Smooth muscle cell of the brain vasculature (primary cell): Measurements from ENCODE around the gene CENPB.
"Not testable (repeated sequence)": the region's sequence is repeated elsewhere in the genome, so short reads cannot be mapped to it uniquely, and the experiment has no call there.

ENCODE experiments used
- DNase-seq: peaks from one replicate; pipeline ENCODE4 v3.0.0-alpha.2; 2012; ENCODE audit warnings: low read depth, low spot score

The CENPB gene, protein sequence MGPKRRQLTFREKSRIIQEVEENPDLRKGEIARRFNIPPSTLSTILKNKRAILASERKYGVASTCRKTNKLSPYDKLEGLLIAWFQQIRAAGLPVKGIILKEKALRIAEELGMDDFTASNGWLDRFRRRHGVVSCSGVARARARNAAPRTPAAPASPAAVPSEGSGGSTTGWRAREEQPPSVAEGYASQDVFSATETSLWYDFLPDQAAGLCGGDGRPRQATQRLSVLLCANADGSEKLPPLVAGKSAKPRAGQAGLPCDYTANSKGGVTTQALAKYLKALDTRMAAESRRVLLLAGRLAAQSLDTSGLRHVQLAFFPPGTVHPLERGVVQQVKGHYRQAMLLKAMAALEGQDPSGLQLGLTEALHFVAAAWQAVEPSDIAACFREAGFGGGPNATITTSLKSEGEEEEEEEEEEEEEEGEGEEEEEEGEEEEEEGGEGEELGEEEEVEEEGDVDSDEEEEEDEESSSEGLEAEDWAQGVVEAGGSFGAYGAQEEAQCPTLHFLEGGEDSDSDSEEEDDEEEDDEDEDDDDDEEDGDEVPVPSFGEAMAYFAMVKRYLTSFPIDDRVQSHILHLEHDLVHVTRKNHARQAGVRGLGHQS

DNA sequence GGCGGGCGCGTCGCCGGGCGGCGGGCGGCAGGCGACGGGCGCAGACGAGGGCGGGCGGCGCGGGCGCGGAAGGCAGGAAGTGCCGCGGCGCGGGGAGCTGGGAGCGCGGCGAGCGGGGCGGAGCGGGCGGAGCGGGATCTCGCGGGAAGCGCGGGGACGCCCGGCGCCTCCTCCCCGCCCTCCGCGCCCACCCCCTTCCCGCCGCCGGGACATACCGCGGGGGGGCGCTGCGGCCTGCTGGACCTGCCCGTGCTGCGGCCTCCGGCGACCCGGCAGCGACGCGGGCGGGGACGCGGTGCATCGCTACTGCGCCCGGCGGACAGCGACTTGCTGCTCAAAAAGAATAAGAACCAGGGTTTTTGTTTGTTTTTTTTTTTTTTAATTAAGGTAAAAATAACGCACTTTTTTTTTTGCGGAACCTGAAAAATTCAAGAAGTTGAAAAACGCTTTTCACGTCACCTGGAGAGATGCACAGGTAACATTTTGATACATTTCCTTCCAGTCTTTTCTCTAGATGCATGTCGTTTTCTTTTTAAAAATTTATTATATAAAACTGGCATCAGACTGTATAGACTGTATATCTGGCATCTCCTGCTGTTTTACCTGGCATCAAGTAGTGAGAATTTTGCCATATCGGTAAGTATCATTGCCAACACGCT lies at the start of gene CENPB:
Gene CENPB, minus strand, starts transcription at position 76 of the 659 bp plus-strand sequence. CDS start 257 bp downstream, outside the sequence.
- no peak for DNase-seq

DNA sequence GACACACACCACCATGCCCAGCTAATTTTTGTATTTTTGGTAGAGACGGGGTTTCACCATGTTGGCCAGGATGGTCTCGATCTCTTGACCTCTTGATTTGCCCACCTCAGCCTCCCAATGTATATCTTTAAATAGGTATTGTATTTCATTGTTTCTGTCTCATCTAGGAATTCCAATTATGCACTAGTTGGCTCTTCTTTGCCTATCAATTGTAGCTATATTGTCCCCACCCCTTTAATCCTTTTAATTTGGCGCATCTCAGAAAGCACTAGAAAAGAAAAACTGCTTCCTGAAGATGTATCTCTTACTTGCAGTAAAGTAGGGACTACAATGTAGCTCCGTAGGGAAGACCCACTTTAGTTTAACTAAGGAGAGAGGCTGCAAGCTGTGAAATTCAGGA lies 49.6 kb upstream of the CENPB start:
- no peak for DNase-seq

DNA sequence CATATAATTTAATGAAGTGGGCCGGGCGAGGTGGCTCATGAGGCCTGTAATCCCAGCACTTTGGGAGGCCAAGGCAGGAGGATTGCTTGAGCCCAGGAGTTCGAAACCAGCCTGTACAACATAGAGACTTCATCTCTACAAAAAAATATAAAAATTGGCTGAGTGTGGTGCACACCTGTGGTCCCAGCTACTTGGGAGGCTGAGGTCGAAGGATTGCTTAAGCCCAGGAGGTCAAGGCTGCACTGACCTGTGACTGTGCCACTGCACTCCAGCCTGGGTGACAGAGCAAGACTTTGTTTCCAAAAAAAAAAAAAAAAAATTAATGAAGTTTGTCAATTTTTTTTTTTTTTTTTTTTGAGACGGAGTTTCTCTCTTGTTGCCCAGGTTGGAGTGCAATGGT lies 43.4 kb upstream of the CENPB start:
- not testable (repeated sequence) for DNase-seq

DNA sequence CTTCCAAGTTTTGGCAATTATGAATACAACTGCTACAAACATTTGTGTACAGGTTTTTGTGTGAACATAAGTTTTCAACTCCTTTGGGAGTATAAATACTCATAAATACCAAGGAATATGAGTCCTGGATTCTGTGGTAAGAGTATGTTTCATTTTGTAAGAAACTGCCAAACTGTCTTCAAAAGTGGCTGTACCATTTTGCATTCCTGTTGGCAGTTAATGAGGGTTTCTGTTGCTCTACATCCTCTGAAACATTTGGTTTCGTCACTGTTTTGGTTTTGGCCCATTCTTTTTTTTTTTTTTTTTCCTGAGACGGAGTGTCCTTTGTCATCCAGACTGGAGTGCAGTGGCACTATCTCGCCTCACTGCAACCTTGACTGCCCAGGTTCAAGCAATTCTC lies 42.3 kb upstream of the CENPB start:
- DNase-seq: no peak

DNA sequence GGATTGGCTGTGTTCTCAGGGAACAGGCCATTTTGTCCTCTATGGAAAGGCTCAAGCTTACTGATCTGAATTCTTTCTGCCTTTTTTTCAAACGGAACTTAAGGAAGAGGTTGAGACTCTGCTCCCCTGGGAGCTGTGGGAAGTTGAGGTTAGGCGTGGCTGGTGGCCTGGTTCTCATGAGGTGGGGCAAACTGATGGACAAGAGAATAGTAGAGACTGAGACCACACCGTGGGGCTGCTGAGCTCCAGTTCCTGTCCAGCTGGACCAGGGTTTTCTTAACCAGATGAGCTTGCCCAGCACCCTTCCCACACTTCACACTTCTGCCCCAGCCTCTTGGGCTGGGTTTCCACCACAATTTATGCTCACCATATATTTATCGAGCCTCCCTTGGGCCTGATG lies 39.9 kb upstream of the CENPB start:
- no peak for DNase-seq

DNA sequence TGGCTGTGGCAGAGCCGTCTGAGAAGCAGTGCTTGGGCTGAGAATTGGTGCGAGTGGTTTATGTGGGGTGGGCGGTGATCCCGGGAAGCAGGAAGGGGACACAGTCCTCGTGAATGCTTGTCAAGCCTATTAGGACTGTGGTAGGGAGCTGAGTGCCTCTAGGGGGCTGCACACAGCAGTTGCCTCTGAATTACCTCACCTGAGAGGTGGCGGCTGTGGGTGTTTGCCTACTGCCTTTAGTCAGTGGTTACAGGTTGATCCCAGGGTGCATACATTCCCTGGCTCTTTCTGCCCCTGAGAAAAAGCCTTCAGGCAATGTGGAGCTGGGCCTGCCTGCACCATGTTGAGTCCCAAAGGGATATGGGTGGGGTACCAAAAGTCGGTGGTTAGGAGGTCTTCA lies 39.0 kb upstream of the CENPB start:
- no peak for DNase-seq

DNA sequence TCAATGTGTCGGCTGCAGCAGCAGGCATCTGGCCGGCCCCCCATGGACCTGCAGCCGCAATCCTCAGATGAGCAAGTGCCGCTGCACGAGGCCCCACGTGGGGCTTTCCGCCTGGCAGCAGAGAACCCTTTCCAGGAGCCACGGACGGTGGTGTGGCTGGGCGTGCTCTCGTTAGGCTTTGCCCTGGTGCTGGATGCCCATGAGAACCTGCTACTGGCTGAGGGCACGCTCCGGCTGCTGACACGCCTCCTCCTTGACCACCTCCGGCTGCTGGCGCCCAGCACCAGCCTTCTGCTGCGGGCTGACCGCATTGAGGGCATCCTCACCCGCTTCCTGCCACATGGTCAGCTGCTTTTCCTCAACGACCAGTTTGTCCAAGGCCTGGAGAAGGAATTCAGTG lies 37.3 kb upstream of the CENPB start:
- no peak for DNase-seq

DNA sequence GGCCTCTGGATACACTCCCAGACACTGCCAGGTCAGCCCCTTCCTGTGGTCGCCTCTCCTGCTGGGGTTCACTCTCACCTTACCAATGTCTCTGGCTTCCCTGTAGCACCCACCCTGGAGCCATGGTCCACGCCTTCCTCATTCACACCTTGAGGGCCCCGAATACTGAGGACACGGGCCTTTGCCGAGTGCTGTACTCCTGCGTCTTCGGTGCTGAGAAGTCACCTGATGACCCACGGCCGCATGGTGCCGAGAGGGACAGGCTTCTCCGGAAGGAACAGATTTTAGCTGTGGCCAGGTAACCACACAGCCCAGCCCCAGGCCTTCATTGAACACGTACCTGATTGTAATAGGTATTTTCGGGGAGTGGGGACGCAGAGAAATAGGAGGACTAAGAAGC lies 35.5 kb upstream of the CENPB start:
- no peak for DNase-seq

DNA sequence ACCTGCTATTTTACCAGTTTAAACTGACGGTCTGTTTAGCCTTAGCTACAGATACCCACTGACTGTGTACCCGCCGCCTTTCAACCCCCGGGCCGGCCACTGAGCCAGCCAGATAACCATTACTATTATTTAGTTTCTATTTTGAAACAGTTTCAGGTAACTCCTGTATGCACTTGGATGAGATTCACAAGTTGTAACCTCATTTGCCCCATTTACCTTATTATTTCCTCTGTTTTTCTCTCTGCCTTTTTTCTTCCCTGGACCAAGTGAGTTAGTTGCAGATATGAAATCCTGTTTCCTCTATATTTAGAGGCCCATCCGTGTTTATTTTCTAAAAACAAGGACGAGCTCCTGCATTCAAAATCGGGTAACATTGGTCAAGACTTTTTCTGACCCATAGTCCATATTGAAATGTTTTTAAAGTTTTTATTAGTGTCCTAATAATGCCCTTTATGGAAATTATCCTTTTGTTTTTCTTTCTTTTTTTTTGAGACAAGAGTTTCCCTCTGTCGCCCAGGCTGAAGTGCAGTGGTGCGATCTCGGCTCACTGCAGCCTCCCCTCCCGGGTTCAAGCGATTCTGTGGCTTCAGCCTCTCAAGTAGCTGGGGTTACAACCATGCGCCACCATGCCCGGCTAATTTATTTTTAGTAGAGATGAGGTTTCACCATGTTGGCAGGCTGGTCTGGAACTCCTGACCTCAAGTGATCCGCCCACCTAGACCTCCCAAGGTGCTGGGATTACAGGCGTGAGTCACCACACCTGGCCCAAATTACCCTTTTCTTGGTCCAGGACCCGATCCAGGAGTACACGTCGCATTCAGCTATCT lies 34.6 kb upstream of the CENPB start:
- no peak for DNase-seq

DNA sequence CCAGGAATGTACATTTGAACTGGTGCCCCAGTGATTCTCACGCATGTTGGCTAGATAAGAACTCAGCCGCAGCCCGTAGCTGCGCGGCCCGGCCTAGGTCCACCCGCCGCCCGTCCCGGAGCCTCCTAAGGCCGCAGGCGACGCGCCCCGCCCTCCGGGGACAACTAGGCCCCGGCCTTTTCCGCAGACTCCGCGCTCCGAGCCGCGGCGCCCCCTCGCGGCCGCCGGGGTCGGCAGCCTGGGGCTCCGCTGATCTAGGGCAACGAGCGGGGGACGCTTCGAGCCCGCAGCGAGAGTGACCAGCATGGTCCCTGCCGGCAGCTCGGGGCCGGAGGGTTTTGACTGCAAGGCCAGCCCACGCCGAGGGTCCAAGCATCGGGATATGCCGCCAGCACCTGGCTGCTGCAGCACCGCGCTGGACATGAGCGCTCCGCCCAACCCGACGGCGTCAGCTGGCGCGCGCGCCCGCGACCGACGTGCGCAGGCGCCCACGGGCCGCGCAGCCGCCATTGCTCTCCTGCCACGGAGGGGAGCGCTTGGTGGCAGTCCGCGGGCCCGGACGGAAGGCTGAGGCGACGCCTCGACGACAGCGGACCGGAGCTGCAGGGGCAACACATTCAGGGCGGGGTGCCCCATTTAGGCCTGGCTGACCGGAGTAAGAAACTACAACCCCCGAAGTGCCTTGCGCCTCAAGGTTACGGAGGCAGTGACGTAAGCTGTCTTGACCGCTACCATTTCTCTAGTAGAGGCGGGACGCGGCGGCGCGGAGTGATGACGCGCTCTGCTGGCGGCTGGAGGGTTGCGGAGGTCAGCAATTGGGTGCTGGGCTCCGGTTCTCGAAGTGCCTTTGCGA lies 33.7 kb upstream of the CENPB start, which contains the start of gene AP5S1:
Gene AP5S1, plus strand, starts transcription at position 500 of the 853 bp plus-strand sequence. CDS start 1,571 bp downstream, outside the sequence.
- DNase-seq: peak; percentile 94

DNA sequence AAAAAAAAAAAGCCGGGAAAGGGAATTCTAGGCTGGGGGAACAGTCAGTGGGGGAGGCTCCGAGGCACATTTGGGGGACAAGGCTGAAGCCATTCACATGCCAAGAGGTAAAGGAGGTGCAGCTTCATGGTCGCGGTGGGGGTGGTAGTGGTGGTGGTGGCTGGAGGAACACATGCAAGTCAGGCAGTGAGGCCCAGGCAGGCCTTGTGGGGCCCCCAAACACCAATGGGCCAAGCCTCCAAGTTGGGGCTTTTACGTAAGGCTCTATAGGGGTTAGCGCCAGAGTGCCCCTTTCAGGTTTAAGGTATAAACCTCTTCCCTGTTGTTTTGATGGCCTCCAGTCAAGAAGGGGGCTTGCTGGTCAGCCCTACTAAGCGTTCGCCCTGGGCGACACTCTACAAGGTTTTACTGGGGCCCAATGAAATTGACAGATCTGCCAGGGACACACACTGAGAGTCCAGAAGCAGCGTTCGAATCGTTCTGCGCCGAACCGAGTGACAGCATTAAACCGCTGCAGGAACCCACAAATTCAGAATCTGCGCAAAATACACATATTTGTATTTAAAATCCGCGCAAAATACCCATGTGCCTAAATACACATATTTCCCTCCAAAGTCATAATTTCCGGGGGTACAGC lies 33.0 kb upstream of the CENPB start:
- DNase-seq: no peak

DNA sequence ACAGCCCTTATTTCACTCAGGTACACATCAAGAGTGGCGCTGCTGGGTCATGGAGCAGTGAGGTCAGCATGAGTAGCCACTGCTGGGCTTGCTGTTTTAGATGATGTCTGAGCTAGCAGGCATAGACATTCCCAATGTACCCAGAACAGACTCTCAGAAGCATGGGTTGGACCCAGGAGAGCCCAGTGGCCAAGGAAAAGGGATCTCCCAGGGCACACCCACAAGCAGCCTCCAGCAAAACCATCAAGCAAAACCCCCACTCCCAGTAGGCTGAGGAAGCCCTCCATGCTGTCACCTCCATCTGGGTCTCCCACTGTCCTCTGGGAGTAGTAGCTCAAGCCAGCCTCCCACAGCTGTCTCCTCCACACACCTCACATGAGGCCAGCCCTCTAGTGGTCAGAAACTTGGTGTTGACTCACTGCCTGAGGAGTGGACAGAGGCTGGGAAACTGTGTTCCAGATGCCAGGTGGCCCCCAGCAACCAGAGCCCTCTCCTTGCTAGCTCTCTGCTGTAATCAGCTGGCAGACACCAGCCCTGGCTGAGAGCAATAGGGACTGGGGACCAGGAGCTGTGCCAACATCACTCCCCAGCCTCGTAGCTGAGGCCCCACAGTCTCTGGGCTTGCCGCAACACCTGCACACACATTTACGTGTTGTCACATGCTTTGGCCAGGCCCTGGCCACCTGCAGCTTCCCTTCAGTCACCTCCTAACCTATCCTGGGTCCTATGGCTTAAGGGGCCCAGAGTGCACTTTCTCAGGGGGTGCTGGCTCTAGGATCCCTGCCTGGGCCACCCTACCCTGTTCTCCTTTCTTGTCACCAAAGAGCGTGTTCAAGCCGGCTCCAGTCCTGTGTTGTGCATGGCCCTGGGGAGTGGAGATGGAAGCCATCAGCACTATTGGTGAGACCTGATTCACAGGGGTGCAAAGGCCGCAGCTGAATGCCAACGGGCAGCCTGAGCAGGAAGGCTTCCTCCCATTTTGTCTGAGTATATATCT lies 31.9 kb upstream of the CENPB start:
- peak; percentile 47 for DNase-seq

DNA sequence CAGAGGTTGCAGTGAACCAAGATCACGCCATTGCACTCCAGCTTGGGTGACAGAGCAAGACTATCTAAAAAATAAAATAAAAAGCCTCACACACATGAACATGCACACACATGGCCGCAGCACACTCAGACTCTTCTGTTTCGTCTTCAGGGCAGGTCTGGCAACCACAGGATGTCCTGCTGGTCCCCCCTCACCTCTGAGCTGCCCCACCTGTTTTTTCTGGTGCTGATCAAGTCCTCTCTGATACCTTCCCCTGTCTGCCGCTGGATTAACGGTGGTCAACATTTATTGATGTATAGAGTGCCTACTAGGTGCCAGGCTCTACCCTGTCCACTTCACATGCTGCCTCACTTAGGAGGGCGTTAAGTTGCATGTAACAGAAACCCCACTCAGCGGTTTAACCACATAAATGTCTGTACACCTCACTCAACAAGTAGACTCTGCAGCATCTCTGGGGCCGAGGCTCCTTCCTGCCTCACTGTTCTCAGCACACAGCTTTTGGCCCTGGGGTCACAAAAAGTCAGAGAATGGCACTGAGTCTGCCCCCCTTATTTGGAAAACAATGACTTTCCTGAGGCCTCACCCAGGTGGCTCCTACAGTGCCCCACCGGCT lies 29.3 kb upstream of the CENPB start:
- no peak for DNase-seq

DNA sequence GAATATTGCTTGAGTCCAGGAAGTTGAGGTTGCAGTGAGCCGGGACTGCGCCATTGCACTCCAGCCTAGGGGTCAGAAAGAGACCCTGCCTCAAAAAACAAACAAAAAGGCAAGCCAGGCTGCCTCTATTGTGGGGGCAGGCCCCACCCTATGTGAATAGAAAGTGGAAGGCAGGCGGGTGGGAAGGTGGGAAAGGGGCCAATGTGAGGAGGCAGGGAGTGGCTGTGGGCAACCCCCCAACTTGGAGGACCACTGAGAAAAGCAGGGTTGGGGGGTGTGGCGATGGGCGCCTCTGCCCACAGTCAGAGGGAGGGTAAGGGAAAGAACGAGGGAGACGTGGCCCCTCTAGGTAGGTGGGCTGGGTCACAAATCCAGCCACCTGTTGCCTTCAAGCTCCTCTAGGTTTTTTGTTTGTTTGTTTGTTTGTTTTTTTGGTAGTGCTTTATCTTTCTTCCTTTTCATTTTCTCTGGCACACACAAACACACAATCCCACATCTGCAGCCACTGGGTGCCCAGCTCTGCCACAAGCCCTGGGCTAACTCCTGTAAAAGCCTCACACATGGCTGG lies 28.5 kb upstream of the CENPB start:
- no peak for DNase-seq

DNA sequence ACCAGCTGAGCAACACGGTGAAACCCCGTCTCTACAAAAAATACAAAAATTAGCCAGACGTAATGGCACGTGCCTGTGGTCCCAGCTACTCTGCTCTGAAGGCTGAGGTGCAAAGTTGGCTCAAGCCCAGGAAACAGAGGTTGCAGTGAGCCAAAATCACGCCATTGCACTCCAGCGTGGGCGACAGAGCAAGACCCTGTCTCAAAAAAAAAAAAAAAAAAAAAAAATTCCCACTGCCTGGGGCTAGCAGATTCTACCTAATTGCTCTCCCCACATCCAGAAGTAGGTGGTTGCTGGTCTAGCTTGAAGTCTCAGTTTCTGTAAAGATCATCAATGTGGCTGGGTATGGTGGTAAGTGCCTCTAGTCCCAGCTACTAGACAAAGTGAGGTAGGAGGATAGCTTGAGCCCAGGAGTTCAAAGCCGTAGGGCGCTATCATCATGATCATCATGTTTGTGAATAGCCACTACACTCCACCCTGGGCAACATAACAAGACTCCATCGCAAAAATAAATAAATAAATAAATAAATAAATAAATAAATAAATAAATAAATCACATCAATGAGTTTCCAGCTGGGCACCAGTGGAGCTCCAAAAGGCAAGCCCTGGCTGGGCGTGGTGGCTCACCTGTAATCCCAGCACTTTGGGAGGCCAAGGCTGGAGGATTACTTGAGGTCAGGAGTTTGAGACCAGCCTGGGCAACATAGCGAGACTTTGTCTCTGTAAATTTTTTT lies 27.5 kb upstream of the CENPB start:
- DNase-seq: no peak

DNA sequence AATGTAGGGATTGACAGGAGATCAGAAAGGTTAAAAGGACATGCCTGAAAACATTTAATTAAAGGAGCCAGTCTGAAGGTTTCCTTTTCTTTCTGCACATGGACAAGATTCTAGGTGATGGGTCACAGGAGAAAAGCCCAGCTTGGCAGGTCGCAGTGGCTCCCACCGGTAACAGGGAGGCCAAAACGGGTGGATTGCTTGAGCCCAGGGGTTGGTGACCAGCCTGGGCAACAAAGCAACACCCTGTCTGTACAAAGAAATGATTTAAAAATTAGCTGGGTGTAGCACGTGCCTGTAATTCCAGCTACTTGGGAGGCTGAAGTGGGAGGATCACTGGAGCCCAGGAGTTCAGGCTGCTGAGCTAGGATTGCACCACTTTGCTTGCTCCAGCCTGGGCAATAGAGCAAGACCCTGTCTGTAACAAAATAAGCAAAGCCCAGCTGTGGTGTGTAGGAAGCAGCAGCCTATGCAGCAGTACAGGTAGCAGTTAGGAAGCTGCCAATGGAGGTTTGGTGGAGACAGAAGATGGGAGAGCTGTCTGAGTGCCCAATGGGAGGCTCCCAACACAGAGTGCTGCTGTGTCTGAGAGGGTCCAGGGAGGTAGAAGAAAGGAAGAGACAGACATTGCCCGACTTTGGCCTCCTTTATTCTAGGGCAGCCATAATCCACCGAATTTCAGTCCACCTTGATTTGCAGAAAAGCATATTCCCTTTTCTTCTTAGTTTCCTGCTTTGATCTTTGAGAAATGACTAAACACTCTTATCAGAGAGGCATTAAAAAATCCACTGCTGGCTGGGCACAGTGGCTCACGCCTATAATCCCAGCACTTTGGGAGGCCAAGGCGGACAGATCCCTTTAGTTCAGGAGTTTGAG lies 26.7 kb upstream of the CENPB start:
- DNase-seq: no peak

DNA sequence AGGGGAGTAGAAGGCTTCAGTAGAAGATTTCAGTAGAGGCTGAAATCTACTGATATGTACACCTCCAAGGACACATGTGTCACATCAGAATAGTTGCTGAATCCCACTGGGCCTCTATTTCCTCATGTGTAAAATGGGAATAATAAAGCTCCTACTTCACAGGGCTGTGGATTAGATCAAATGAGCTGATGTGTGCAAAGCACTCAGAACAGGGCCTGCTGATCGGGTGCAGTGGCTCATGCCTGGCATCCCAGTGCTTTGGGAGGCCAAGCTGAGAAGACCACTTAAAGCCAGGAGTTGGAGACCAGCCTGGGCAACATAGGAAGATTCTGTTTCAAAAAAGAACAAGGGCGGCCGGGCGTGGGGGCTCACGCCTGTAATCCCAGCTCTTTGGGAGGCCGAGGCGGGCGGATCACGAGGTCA lies 25.7 kb upstream of the CENPB start:
- DNase-seq: no peak
